COR-L47 (cell line): ENCODE data around the gene SEMG1.

ENCODE experiments used
- DNase-seq: peaks from one replicate; lab custom pipeline; 2025; lab: John Stamatoyannopoulos, UW

SEMG1 gene, protein sequence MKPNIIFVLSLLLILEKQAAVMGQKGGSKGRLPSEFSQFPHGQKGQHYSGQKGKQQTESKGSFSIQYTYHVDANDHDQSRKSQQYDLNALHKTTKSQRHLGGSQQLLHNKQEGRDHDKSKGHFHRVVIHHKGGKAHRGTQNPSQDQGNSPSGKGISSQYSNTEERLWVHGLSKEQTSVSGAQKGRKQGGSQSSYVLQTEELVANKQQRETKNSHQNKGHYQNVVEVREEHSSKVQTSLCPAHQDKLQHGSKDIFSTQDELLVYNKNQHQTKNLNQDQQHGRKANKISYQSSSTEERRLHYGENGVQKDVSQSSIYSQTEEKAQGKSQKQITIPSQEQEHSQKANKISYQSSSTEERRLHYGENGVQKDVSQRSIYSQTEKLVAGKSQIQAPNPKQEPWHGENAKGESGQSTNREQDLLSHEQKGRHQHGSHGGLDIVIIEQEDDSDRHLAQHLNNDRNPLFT

GRCh38 chr20:45206725-45207124 lies at the start of gene SEMG1:
Gene SEMG1, plus strand, starts transcription at chr20:45207033. Its CDS starts 21 bp downstream, at chr20:45207054.
- no peak for DNase-seq

- no peak for DNase-seq
These were observed 48.9 kb upstream of the SEMG1 start for GRCh38 chr20:45157962-45158361.

- no peak for DNase-seq
These were observed 43.6 kb upstream of the SEMG1 start for GRCh38 chr20:45163083-45163803.

DNA sequence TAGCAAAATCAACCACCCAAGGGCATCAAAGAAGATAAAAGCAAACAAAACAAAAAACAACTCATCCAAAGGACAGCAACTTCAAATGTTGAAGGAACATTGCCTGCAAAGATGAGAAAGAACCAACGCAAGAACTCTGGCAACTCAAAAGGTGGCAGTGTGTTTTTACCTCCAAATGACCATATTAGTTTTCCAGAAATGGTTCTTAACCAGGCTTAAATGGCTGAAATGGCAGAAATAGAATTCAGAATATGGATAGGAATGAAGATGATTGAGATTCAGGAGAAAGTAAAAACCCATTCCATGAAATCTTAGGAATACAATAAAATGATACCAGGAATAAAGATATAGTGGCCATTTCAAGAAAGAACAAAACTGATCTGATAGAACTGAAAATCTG lies 41.9 kb upstream of the SEMG1 start:
- no peak for DNase-seq

GRCh38 chr20:45173522-45173921 lies 33.3 kb upstream of the SEMG1 start:
- DNase-seq, result no peak

DNA sequence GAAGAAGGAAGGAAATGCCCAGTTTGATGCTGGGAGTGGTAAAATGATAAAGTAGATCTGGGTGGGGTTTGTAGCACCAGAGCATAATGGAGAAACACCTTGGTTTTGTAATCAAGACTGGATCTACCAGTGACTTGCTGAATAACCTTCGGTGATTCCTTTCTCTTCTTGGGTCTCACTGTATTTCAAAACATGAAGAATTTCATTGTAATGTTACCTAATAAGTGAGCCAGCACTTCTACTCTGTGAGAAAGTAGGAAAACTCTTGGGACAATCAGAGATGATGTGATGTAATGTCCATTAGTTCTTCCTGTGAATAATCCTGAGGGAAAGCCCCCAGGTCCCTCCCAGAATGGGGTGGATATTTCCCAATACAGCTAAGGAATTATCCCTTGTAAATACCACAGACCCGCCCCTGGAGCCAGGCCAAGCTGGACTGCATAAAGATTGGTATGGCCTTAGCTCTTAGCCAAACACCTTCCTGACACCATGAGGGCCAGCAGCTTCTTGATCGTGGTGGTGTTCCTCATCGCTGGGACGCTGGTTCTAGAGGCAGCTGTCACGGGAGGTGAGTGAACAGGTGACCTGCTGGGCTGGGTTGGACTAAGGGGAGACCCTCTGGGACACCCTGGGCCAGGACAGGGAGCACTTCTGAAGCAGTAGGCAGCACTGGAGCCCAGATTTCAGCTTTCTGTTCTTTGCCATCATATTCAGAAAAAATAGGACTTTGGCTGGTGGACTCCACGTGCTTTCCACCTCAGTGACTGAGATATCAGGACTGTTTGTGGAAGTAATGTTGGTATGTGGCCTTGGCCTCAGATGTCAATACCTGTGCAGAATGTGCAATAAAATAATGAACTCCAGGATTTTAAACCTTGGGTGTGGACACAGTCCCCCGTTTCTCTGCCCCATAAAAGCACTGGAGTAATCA lies 32.1 kb upstream of the SEMG1 start, which contains the start of gene PI3:
TSS of gene PI3 (plus strand) at position 469 of the 931 bp plus-strand sequence. CDS start at position 490, 21 bp downstream.
- no peak for DNase-seq

- no peak for DNase-seq
These were observed 30.1 kb upstream of the SEMG1 start for GRCh38 chr20:45176526-45177267.

DNA sequence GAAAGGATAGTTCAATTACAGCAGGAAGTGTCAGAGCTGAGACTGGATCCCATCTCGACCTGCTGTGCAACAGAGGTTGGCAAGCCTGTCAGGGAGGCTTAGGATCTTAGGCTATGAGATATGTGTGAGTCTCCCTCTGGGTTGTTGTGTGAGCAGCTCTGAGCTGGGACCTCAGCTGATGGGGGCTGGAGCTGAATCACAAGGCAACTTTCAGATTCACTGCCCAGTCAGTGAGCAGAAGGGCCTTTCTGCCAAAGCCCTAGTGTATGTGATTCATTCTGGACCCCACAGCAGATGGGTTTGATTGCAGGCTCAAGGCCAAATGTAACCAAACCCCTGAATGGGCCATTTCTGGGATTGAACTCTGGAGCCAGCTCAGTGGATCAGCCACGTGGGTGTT lies 27.7 kb upstream of the SEMG1 start:
- DNase-seq, result no peak

GRCh38 chr20:45181639-45182038 lies 25.2 kb upstream of the SEMG1 start:
- no peak for DNase-seq

GRCh38 chr20:45183084-45183483 lies 23.7 kb upstream of the SEMG1 start:
- DNase-seq, result no peak

DNA sequence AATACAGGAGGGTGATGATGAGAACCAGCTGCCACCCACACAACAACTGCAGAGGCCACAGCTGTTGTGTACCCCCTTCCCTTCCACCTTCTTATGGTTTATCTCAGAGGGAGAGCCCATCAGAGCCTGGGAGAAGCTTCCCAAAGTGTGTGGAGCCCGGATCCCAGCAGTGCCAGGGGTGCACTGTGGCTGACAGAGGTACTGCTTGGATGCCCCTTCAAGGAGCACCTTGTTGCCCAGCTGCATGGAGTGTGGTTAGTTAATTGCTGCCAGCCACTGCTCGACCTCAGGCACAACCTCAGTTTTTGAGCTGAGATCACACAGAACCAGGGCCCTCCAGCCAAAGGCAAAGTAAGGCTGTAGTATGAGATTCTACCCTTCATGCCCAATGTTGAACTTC lies 19.1 kb upstream of the SEMG1 start:
- DNase-seq, result no peak

DNA sequence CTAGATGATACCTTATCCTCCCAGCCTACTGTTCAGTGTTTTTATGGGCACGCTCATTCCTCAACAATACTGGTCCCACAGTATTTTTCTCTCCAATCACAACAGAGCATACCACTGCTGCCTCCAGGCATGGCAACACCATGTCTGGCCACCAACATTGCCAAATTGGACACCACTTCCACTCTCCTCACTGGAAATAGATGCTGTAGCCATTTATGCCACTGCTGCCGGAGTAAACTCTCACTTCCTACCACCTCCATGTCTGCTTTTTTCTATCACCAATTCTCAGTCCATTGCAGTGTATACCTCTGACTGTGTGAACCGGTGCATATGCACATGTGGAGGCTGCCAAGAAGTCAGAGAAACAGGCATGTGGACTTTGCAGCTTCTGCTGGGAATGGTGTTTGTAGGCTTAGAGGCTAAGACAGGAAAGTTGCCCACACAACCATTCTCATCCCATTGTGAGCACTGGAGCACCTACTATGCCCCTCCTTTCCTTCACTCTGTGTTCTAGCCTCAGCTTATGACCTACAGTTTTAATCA lies 17.7 kb upstream of the SEMG1 start:
- DNase-seq, result no peak

DNA sequence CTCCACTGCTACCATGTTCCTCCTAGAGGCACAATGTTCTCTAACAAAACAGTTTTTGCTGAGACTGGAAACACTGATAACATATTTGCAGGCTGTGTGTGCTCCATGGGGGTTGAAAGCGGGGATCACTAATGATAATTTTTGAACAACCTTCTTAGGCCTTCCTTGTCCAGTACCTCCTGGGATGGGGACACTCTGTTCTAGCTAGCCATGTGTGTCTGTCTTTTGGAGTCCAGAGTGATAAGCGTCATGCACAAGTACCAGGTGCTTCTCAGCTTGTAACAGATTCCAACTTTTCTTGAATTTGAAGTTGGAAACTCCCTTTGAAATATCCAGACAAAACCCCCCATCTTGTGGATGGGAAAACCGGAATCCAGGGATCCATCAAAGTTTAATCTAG lies 17.0 kb upstream of the SEMG1 start:
- no peak for DNase-seq

GRCh38 chr20:45191926-45192325 lies 14.9 kb upstream of the SEMG1 start:
- DNase-seq, result no peak

DNA sequence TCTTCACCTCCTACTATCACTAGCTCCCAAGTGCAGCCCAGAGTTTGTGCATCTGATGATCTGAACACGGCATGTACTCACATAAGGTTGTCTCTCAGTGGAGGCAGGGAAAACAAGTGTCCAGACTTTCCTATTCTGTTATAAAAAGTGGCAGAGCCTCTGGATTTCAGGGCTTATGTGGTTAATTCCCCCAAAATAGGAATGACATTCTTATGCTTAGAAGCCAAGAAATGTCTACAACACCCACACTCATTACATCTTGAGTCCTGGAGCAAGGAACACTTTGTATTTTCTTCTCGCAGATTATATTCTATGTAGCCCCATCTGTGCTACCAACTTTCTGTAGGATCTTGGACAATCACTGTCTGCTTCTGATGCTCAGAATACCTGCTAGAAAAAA lies 13.5 kb upstream of the SEMG1 start:
- no peak for DNase-seq

DNA sequence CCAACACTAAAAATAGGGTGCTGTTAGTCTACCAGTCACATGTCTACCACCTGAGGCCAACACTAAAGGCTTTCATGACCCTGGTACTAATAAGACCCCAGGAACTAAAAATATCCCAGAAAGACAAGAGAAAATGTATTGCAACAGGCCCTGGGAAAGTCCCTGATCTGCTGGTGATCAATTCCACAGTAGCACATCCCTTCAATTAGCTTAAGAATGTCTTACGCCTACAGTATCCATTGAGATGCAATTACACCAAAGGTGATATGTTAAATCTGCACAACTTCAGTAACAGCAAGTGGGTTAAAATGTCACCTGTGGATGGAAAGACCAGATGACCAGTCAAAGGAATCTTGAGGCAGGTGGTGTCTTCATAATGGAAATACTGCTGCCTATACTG lies 3.1 kb downstream of the SEMG1 start:
- DNase-seq, result no peak

- no peak for DNase-seq
These were observed 5.0 kb downstream of the SEMG1 start for GRCh38 chr20:45211569-45212474.

- no peak for DNase-seq
These were observed 6.0 kb downstream of the SEMG1 start for GRCh38 chr20:45212836-45213235.

GRCh38 chr20:45218124-45218523 lies 11.3 kb downstream of the SEMG1 start:
- no peak for DNase-seq

GRCh38 chr20:45218636-45219035 lies 11.8 kb downstream of the SEMG1 start:
- no peak for DNase-seq
